Measurements from ENCODE around the gene GRID2. TPM values are rescaled to one million over a fixed set of nuclear protein-coding genes. Genes with fewer than 3 reads are reported as not detected.

GRID2 gene
- total and polyA plus RNA-seq, 10 of the 15 experiments (the other 5 are each of a cell fraction or from before 2014, with no cell fraction given): not detected

- TF ChIP-seq SKIL (IDR thresholded peaks at IDR 0.05; ENCODE audit: low read depth, poor library complexity, severe bottlenecking) (no peak), NFIC (IDR thresholded peaks at IDR 0.05; ENCODE audit: low read depth, low read length) (peak; percentile 77; the same call in 1 of the 2 replicates), TCF12 (IDR thresholded peaks at IDR 0.05; ENCODE audit: low read depth, low read length) (0 out of 2 replicates have a peak, but pooled peaks have one; percentile 28), ZNF217 (IDR thresholded peaks at IDR 0.05) (0 out of 2 replicates have a peak, but pooled peaks have one; percentile 15), BCLAF1 (IDR thresholded peaks at IDR 0.05) (no peak), JUNB (IDR thresholded peaks at IDR 0.05) (peak; percentile 95), HDAC2 (IDR thresholded peaks at IDR 0.05) (no peak), USF2 (IDR thresholded peaks at IDR 0.05; ENCODE audit: borderline replicate concordance, low read depth, low read length) (no peak), BCL11A (IDR thresholded peaks at IDR 0.05; ENCODE audit: low read depth, low read length) (peak; percentile 85), TBL1XR1 (IDR thresholded peaks at IDR 0.05; ENCODE audit: low read depth, low read length) (peak; percentile 30; the same call in 1 of the 2 replicates), CREM (IDR thresholded peaks at IDR 0.05; ENCODE audit: low read depth) (peak; percentile 92), DPF2 (IDR thresholded peaks at IDR 0.05) (peak; percentile 88), EP300 (IDR thresholded peaks at IDR 0.05; ENCODE audit: borderline replicate concordance in 1 of 2, control insufficient read depth in 1 of 2, low read depth in 2 of 2, low read length in 2 of 2) (peak; percentile 50 to 85; a peak in 2 of 4 replicates), PAX5 (IDR thresholded peaks at IDR 0.05; ENCODE audit: borderline replicate concordance, low read depth, low read length) (peak; percentile 47; the same call in 1 of the 2 replicates), E4F1 (IDR thresholded peaks at IDR 0.05; ENCODE audit: borderline replicate concordance, partially characterized antibody) (no peak), CBX3 (IDR thresholded peaks at IDR 0.05; ENCODE audit: borderline replicate concordance, low read depth) (no peak), BHLHE40 (IDR thresholded peaks at IDR 0.05; ENCODE audit: borderline replicate concordance in 1 of 2, low read depth in 2 of 2, low read length in 1 of 2) (peak in 1 of 2 experiments; percentile 40; a peak in 1 of 4 replicates), ATF7 (IDR thresholded peaks at IDR 0.05; ENCODE audit: low read depth) (peak; percentile 91), IKZF2 (IDR thresholded peaks at IDR 0.05) (peak; percentile 32 to 46; a peak in 1 of 4 replicates), STAT3 (IDR thresholded peaks at IDR 0.05; ENCODE audit: low read depth, low read length) (0 out of 2 replicates have a peak, but pooled peaks have one; percentile 10), CREB1 (IDR thresholded peaks at IDR 0.05; ENCODE audit: low read depth) (peak; percentile 92), CBX5 (IDR thresholded peaks at IDR 0.05; ENCODE audit: low read depth) (peak; percentile 27; the same call in 1 of the 2 replicates)
These were observed 1445.6 kb downstream of the GRID2 start (continued) for GRCh38 chr4:93749292-93749761.

All from GM12878 (cell line).